Fibroblast of skin of left quadriceps (primary cell): ENCODE results near the gene GDPD3.

Experiments
- DNase-seq, 2 experiments: peaks; one replicate each; pipeline ENCODE4 v3.0.0-alpha.2; 2013; ENCODE audit warnings: low read depth in 2 of 2

The GDPD3 gene

DNA sequence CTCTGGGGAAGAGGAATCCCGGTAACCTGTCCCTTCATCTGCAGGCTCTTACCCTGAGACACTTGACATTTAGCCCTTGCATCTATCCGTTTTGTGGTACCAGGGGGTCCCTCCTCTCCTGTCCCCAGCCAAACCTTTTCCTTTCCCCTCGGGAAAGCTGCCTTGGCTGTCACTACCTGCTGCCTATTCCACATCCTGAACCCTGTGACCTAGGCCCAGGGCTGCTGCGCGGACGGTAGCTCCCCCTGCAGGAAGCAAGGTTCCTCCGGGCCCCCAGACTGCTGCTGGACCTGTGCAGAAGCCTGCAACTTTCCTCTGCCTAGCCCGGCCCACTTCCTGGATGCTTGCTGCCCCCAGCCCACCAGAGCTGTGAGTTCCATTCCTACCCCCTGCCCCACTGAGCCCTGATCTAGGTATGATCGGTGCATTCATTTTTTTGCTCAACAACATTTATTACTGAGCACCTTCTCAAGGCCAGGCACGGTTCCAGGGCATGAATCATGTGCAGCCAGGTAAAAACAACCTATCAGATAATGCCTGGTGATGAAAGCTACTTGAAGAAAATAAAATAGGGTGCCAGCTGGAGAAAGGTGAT is 58.3 kb downstream of the GDPD3 start:
- no peak for DNase-seq
